Hepatocyte (in vitro differentiated cells): ENCODE data around the gene VWA5B1. TPM values are rescaled to one million over a fixed set of nuclear protein-coding genes. Genes with fewer than 3 reads are reported as not detected.

Experiments
- DNase-seq: peaks from one replicate; pipeline ENCODE4 v3.0.0-alpha.2; 2016; ENCODE audit warnings: low spot score
- H2AFZ ChIP-seq: fragments of 200-600 bp; sonication (generic); 2 replicates; pipeline ENCODE4 v1.6.0; 2016; ENCODE audit warnings: antibody characterized with exemption, mild to moderate bottlenecking
- H3K27ac ChIP-seq: fragments of 200-600 bp; sonication (generic); 2 replicates; pipeline ENCODE4 v1.5.1; 2016; ENCODE audit warnings: mild to moderate bottlenecking
- H3K27me3 ChIP-seq: fragments of 200-600 bp; sonication (generic); 2 replicates; pipeline ENCODE4 v1.6.1; 2016
- H3K36me3 ChIP-seq: fragments of 200-600 bp; sonication (generic); replicated peaks from 2 replicates; pipeline ENCODE4 v1.5.1; 2016; ENCODE audit warnings: low read depth; ENCODE audit not compliant: insufficient read depth
- H3K4me1 ChIP-seq: fragments of 200-600 bp; sonication (generic); 2 replicates; pipeline ENCODE4 v1.5.1; 2016; ENCODE audit warnings: mild to moderate bottlenecking, moderate library complexity; ENCODE audit not compliant: insufficient read depth
- H3K4me2 ChIP-seq: fragments of 200-600 bp; sonication (generic); 2 replicates; pipeline ENCODE4 v1.6.0; 2016
- H3K4me3 ChIP-seq: fragments of 200-600 bp; sonication (generic); 2 replicates; pipeline ENCODE4 v1.5.1; 2016; ENCODE audit warnings: mild to moderate bottlenecking
- H3K79me2 ChIP-seq: fragments of 200-600 bp; sonication (generic); 2 replicates; pipeline ENCODE4 v1.6.0; 2017; ENCODE audit warnings: mild to moderate bottlenecking
- H3K9me2 ChIP-seq: fragments of 200-600 bp; sonication (generic); replicated peaks from 2 replicates; pipeline ENCODE4 v1.6.0; 2017; ENCODE audit warnings: mild to moderate bottlenecking; ENCODE audit not compliant: insufficient read depth
- H3K9me3 ChIP-seq: fragments of 200-600 bp; sonication (generic); 2 replicates; pipeline ENCODE4 v1.5.1; 2016; ENCODE audit warnings: low read depth, mild to moderate bottlenecking
- H4K20me1 ChIP-seq: fragments of 200-600 bp; sonication (generic); 2 replicates; pipeline ENCODE4 v1.6.0; 2016; ENCODE audit warnings: mild to moderate bottlenecking; ENCODE audit not compliant: insufficient read depth, poor library complexity, severe bottlenecking
- EZH2 ChIP-seq: fragments of 200-600 bp; sonication (generic); IDR thresholded peaks from 2 replicates; pipeline ENCODE4 v1.6.1; 2016; ENCODE audit warnings: antibody characterized with exemption, mild to moderate bottlenecking, borderline replicate concordance
- EZH2phosphoT487 ChIP-seq: fragments of 200-600 bp; sonication (generic); IDR thresholded peaks from one replicate; pipeline ENCODE4 v1.6.1; 2018; ENCODE audit warnings: antibody characterized with exemption, mild to moderate bottlenecking, low read depth, moderate library complexity; ENCODE audit not compliant: unreplicated experiment, severe bottlenecking
- WGBS: methylation state at CpG from one replicate; pipeline ENCODE4 v1.1.6; 2016; ENCODE audit warnings: low lambda C conversion rate; ENCODE audit errors: missing lambda C conversion rate; 5-methylcytosine and 5-hydroxymethylcytosine counted together
- polyA plus RNA-seq: library from polyadenylated mRNA; unstranded; fragments of >200 nt; fragmentation: Nextera tagmentation; extraction: Ambion mirVana; gene quantifications from 2 replicates; pipeline ENCODE4 v1.2.1, GENCODE V29; 2016
- total RNA-seq: library from RNA; depleted of rRNA; stranded (reverse); fragments of >200 nt; gene quantifications from 2 replicates; pipeline ENCODE4 v1.2.3, GENCODE V29; 2014
- TF ChIP-seq, protein P1 (sequence below): fragments of 200-600 bp; sonication (generic); IDR thresholded peaks from 2 replicates; pipeline ENCODE4 v1.5.1; 2016; ENCODE audit warnings: antibody characterized with exemption, mild to moderate bottlenecking; ENCODE audit not compliant: poor library complexity

Gene VWA5B1
- total and polyA plus RNA-seq, 2 experiments from 2014 or later, result 0.33 to 0.35 TPM

DNA sequence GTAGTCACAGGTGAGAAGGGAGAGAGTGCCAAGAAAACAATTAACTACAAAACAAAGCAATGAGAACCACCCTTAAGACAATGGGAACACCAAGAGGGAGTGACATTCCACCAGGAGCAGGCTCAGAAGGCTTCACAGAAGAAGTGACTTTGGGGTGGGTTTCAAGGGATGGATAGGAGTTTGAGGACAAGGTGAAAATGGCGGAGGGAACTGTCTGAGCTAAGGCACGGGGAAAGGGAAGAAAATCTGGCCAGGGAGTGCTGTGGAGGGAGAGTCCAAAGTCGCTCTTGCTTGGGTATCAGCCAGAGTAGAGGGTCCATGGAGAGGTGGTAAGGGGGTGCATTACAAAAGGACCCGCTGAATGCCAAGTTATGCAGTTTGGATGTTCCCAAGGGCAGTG is 108.1 kb downstream of the VWA5B1 start:
- Histone ChIP-seq H4K20me1 (no peaks in the 10 kb centered on the region), H2AFZ (no peak overlapping the region), H3K36me3 (no peaks in the 10 kb centered on the region), H3K4me1 (no peaks in the 10 kb centered on the region), H3K9me3 (no peaks in the 10 kb centered on the region), H3K9me2 (no peaks in the 10 kb centered on the region), H3K4me2 (no peak overlapping the region), H3K79me2 (no peaks in the 10 kb centered on the region), H3K27ac (no peak overlapping the region), H3K27me3 (peaks cover 53% of the 10 kb centered on the region), H3K4me3 (no peak overlapping the region)
- DNase-seq, result no peak
- 72% methylated on average over 4 of the region's 4 CpGs for WGBS
- TF ChIP-seq EZH2phosphoT487, result no peak
- TF ChIP-seq, protein P1, sequence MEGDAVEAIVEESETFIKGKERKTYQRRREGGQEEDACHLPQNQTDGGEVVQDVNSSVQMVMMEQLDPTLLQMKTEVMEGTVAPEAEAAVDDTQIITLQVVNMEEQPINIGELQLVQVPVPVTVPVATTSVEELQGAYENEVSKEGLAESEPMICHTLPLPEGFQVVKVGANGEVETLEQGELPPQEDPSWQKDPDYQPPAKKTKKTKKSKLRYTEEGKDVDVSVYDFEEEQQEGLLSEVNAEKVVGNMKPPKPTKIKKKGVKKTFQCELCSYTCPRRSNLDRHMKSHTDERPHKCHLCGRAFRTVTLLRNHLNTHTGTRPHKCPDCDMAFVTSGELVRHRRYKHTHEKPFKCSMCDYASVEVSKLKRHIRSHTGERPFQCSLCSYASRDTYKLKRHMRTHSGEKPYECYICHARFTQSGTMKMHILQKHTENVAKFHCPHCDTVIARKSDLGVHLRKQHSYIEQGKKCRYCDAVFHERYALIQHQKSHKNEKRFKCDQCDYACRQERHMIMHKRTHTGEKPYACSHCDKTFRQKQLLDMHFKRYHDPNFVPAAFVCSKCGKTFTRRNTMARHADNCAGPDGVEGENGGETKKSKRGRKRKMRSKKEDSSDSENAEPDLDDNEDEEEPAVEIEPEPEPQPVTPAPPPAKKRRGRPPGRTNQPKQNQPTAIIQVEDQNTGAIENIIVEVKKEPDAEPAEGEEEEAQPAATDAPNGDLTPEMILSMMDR, result no peak
- TF ChIP-seq EZH2, result no peak

DNA sequence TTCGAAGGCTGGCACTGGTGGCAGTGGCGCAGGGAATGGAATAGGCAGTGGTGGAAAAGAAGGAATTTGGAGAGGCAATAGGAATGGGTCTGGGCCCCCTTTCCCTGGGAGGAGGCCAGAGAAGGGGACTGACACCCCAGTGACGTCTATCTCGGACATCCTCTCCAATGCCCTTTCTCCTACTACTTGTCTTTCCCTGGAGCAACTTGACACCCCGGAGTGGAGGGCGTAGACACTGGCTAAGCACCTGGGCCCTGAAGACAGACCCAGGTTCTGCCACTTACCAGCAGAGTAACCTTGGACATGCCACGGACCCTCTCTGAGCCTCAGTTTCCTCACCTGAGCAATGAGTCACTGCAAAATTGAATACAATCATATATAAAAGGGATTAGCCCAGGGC is 108.5 kb downstream of the VWA5B1 start:
- no peaks in the 10 kb centered on the region for H3K79me2 ChIP-seq
- H3K36me3 ChIP-seq, result no peaks in the 10 kb centered on the region
- WGBS, result 80% methylated on average over 7 of the region's 7 CpGs
- H2AFZ ChIP-seq, result no peak overlapping the region
- TF ChIP-seq EZH2phosphoT487, result no peak
- TF ChIP-seq EZH2, result no peak
- TF ChIP-seq, protein P1, result no peak
- no peak overlapping the region for H3K4me3 ChIP-seq
- H3K4me1 ChIP-seq, result no peaks in the 10 kb centered on the region
- H3K9me2 ChIP-seq, result no peaks in the 10 kb centered on the region
- H3K27me3 ChIP-seq, result peaks cover 55% of the 10 kb centered on the region
- no peak overlapping the region for H3K4me2 ChIP-seq
- no peaks in the 10 kb centered on the region for H4K20me1 ChIP-seq
- no peak overlapping the region for H3K27ac ChIP-seq
- no peak for DNase-seq
- no peaks in the 10 kb centered on the region for H3K9me3 ChIP-seq

DNA sequence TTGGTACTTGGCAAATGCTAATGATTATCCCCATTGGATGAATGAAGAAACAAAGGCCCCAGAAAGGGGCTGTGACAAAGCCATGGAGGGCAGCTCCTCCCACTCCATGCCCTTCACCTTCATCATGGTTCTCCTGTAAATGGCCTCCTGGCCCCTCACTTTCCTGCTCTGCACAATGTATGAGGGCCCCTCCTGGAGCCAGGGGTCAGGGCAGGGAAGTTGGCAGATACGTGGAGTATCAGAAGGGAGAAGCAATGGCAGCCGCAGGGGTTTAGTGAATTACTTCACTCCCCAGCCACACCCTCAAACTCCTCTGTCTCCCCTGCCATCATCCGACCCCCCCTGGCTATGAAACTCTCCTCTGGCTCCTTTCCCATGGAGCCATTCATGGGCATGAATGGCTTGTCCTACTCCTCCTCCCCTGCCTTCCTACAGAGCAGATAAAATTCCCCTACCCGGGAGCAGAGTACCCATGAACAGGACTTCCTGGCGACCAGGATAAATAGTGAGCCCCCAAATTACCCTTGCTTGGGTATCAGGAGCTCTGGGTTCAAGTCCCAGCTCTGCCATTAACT is 109.0 kb downstream of the VWA5B1 start:
- Histone ChIP-seq H3K36me3 (no peaks in the 10 kb centered on the region), H3K4me1 (no peaks in the 10 kb centered on the region), H3K4me3 (no peak overlapping the region), H3K79me2 (no peaks in the 10 kb centered on the region), H3K9me2 (no peaks in the 10 kb centered on the region), H3K9me3 (no peaks in the 10 kb centered on the region), H3K4me2 (no peak overlapping the region), H3K27ac (no peak overlapping the region), H2AFZ (no peak overlapping the region), H4K20me1 (no peaks in the 10 kb centered on the region), H3K27me3 (peaks cover 57% of the 10 kb centered on the region)
- TF ChIP-seq, protein P1, result no peak
- TF ChIP-seq EZH2 (no peak), EZH2phosphoT487 (no peak)
- 51% methylated on average over 5 of the region's 5 CpGs for WGBS
- no peak for DNase-seq
